Activated CD4-positive, CD25-positive, alpha-beta regulatory T cell treated with anti-CD3 and anti-CD28 coated beads, Interleukin-2, amount 50 U/mL, for 24 hours (primary cell): Measurements from ENCODE around the gene LAMC1.
"Not testable (repeated sequence)": the region's sequence is repeated elsewhere in the genome, so short reads cannot be mapped to it uniquely, and the experiment has no call there.

Experiments used
- ATAC-seq, 2 donors: fragments of 150-1000 bp; cut with Tn5 transposase; one replicate each; pipeline ENCODE4 v1.10.0; 2021; ENCODE audit warnings: mild to moderate bottlenecking in 1 of 2, moderate library complexity in 1 of 2

LAMC1 gene

GRCh38 chr1:183110326-183110880 lies 87.2 kb downstream of the LAMC1 start:
- no peak for ATAC-seq

- ATAC-seq, result no peak
These were observed 91.2 kb downstream of the LAMC1 start for GRCh38 chr1:183114441-183114840.

- ATAC-seq, result no peak
These were observed 93.2 kb downstream of the LAMC1 start for GRCh38 chr1:183116416-183116815.

GRCh38 chr1:183121609-183122008 lies 98.4 kb downstream of the LAMC1 start:
- ATAC-seq, result no peak

GRCh38 chr1:183124259-183124658 lies 101.0 kb downstream of the LAMC1 start:
- no peak for ATAC-seq

- ATAC-seq, result no peak
These were observed 102.2 kb downstream of the LAMC1 start for GRCh38 chr1:183125279-183125999.

GRCh38 chr1:183126000-183126366 lies 102.8 kb downstream of the LAMC1 start:
- ATAC-seq, result no peak

- ATAC-seq, result no peak
These were observed 103.3 kb downstream of the LAMC1 start for GRCh38 chr1:183126528-183126927.

GRCh38 chr1:183129921-183130690 lies 106.9 kb downstream of the LAMC1 start:
- ATAC-seq, result no peak

- ATAC-seq, result no peak
These were observed 107.9 kb downstream of the LAMC1 start for GRCh38 chr1:183131166-183131565.

- ATAC-seq, result no peak
These were observed 112.1 kb downstream of the LAMC1 start for GRCh38 chr1:183135336-183135735.

GRCh38 chr1:183137782-183138181 lies 114.6 kb downstream of the LAMC1 start:
- no peak for ATAC-seq

- ATAC-seq, result no peak
These were observed 115.1 kb downstream of the LAMC1 start for GRCh38 chr1:183138301-183138700.

- no peak for ATAC-seq
These were observed 116.2 kb downstream of the LAMC1 start for GRCh38 chr1:183139281-183139942.

- no peak for ATAC-seq
These were observed 117.4 kb downstream of the LAMC1 start for GRCh38 chr1:183140633-183141032.

- no peak for ATAC-seq
These were observed 119.0 kb downstream of the LAMC1 start for GRCh38 chr1:183142171-183142570.

GRCh38 chr1:183143576-183144315 lies 120.5 kb downstream of the LAMC1 start:
- ATAC-seq, result no peak

- ATAC-seq, result no peak
These were observed 121.5 kb downstream of the LAMC1 start for GRCh38 chr1:183144752-183145151.

GRCh38 chr1:183147735-183148134 lies 124.5 kb downstream of the LAMC1 start:
- no peak for ATAC-seq

- ATAC-seq, result no peak
These were observed 125.4 kb downstream of the LAMC1 start for GRCh38 chr1:183148599-183148998.

- ATAC-seq, result no peak
These were observed 126.1 kb downstream of the LAMC1 start for GRCh38 chr1:183149273-183149672.

GRCh38 chr1:183150032-183150431 lies 126.8 kb downstream of the LAMC1 start:
- ATAC-seq, result not testable (repeated sequence)

GRCh38 chr1:183150445-183150844 lies 127.2 kb downstream of the LAMC1 start:
- ATAC-seq, result no peak
